GM23338 (cell line): Measurements from ENCODE around the gene PCSK5. TPM values are rescaled to one million over a fixed set of nuclear protein-coding genes. Genes with fewer than 3 reads are reported as not detected.

Experiments used
- ATAC-seq: fragments of 200-7000 bp; cut with Tn5 transposase; 3 replicates; pipeline ENCODE4 v1.9.1; 2020
- DNase-seq: peaks from one replicate; pipeline ENCODE4 v3.0.0-alpha.2; 2015; ENCODE audit warnings: low spot score
- H2AFZ ChIP-seq: fragments of 200-600 bp; sonication (generic); 2 replicates; pipeline ENCODE4 v1.8.0; 2016; ENCODE audit warnings: antibody characterized with exemption, mild to moderate bottlenecking, moderate library complexity
- H3F3A ChIP-seq: fragments of 200-600 bp; sonication (generic); replicated peaks from 2 replicates; pipeline ENCODE4 v1.8.0; 2017; ENCODE audit warnings: antibody characterized with exemption, mixed run types, low read depth
- H3K27ac ChIP-seq: fragments of 200-600 bp; sonication (generic); 2 replicates; pipeline ENCODE4 v1.6.1; 2016; ENCODE audit warnings: low read depth
- H3K27me3 ChIP-seq: fragments of 200-600 bp; sonication (generic); 2 replicates; pipeline ENCODE4 v1.8.0; 2016; ENCODE audit warnings: mild to moderate bottlenecking, mixed run types, moderate library complexity; ENCODE audit not compliant: insufficient read depth
- H3K36me3 ChIP-seq: fragments of 200-600 bp; sonication (generic); 2 replicates; pipeline ENCODE4 v1.8.0; 2016; ENCODE audit warnings: mild to moderate bottlenecking; ENCODE audit not compliant: insufficient read depth
- H3K4me1 ChIP-seq: fragments of 200-600 bp; sonication (generic); 2 replicates; pipeline ENCODE4 v1.8.0; 2016; ENCODE audit warnings: mild to moderate bottlenecking, moderate library complexity; ENCODE audit not compliant: insufficient read depth
- H3K4me2 ChIP-seq: fragments of 200-600 bp; sonication (generic); 2 replicates; pipeline ENCODE4 v1.7.1; 2017; ENCODE audit warnings: mixed run types
- H3K4me3 ChIP-seq: fragments of 200-600 bp; sonication (generic); 2 replicates; pipeline ENCODE4 v1.6.1; 2016; ENCODE audit warnings: mixed run types
- H3K79me2 ChIP-seq: fragments of 200-600 bp; sonication (generic); replicated peaks from 2 replicates; pipeline ENCODE4 v1.8.0; 2017; ENCODE audit warnings: mild to moderate bottlenecking; ENCODE audit not compliant: insufficient read depth
- H3K9me2 ChIP-seq: fragments of 200-600 bp; sonication (generic); 2 replicates; pipeline ENCODE4 v1.8.0; 2017; ENCODE audit not compliant: insufficient read depth
- H4K20me1 ChIP-seq: fragments of 200-600 bp; sonication (generic); replicated peaks from 2 replicates; pipeline ENCODE4 v1.8.0; 2017; ENCODE audit warnings: mild to moderate bottlenecking; ENCODE audit not compliant: insufficient read depth
- H3K27ac Mint-ChIP-seq: 2 replicates; pipeline ENCODE4 v1.8.0; 2020; ENCODE audit warnings: inconsistent platforms, mild to moderate bottlenecking, moderate library complexity, mixed read lengths
- H3K27me3 Mint-ChIP-seq: 3 replicates; pipeline ENCODE4 v1.8.0; 2022; ENCODE audit warnings: low read depth, mild to moderate bottlenecking, moderate library complexity, mixed read lengths, inconsistent platforms; ENCODE audit not compliant: insufficient read depth, poor library complexity
- H3K36me3 Mint-ChIP-seq: 3 replicates; pipeline ENCODE4 v1.8.0; 2021; ENCODE audit warnings: low read depth, mild to moderate bottlenecking, inconsistent platforms, moderate library complexity, mixed read lengths
- H3K4me1 Mint-ChIP-seq: 3 replicates; pipeline ENCODE4 v1.8.0; 2020; ENCODE audit warnings: mild to moderate bottlenecking, inconsistent platforms, mixed read lengths
- H3K4me3 Mint-ChIP-seq: 3 replicates; pipeline ENCODE4 v1.8.0; 2021; ENCODE audit warnings: moderate library complexity, mild to moderate bottlenecking, inconsistent platforms, mixed read lengths
- H3K9me3 Mint-ChIP-seq: 3 replicates; pipeline ENCODE4 v1.8.0; 2020; ENCODE audit warnings: moderate library complexity, mild to moderate bottlenecking, inconsistent platforms, mixed read lengths
- CREB1 ChIP-seq: fragments of 250-450 bp; sonication (Bioruptor Pico); IDR thresholded peaks from 2 replicates; pipeline ENCODE4 v1.5.0; 2020; ENCODE audit warnings: low read depth, mild to moderate bottlenecking, moderate library complexity
- CTCF ChIP-seq, 2 experiments: fragments of 200-600 bp in 1 of 2; sonication (generic) in 1 of 2; conservative IDR thresholded peaks; 2 replicates each; pipeline versions ENCODE4 v1.5.1 to v1.6.1; 2016 to 2017; ENCODE audit warnings: antibody characterized with exemption in 2 of 2, low read depth in 2 of 2, mild to moderate bottlenecking in 2 of 2, moderate library complexity in 1 of 2
- ETS1 ChIP-seq: IDR thresholded peaks from 2 replicates; pipeline ENCODE4 v1.6.1; 2016; ENCODE audit warnings: antibody characterized with exemption
- EZH2 ChIP-seq: fragments of 200-600 bp; sonication (generic); IDR thresholded peaks from one replicate; pipeline ENCODE4 v1.8.0; 2017; ENCODE audit warnings: antibody characterized with exemption, mild to moderate bottlenecking, low read depth; ENCODE audit not compliant: unreplicated experiment
- EZH2phosphoT487 ChIP-seq: fragments of 200-600 bp; sonication (generic); IDR thresholded peaks from one replicate; pipeline ENCODE4 v1.8.1; 2018; ENCODE audit warnings: antibody characterized with exemption; ENCODE audit not compliant: unreplicated experiment
- JUNB ChIP-seq: IDR thresholded peaks from one replicate; pipeline ENCODE4 v1.6.1; 2016; ENCODE audit warnings: antibody characterized with exemption; ENCODE audit not compliant: unreplicated experiment
- NANOG ChIP-seq: IDR thresholded peaks from 2 replicates; pipeline ENCODE4 v1.6.1; 2016; ENCODE audit warnings: antibody characterized with exemption, borderline replicate concordance
- POLR2AphosphoS5 ChIP-seq: IDR thresholded peaks from 2 replicates; pipeline ENCODE4 v1.6.1; 2016; ENCODE audit warnings: antibody characterized with exemption, low read depth
- ZNF114 ChIP-seq: fragments of 250-450 bp; sonication (Bioruptor Pico); IDR thresholded peaks from 2 replicates; pipeline ENCODE4 v1.5.0; 2020; ENCODE audit warnings: mild to moderate bottlenecking, moderate library complexity
- ZNF331 ChIP-seq: fragments of 250-450 bp; sonication (Bioruptor Pico); IDR thresholded peaks from 2 replicates; pipeline ENCODE4 v1.5.0; 2020; ENCODE audit warnings: low read depth, mild to moderate bottlenecking, moderate library complexity
- polyA plus RNA-seq: library from polyadenylated mRNA; unstranded; fragments of >200 nt; fragmentation: Nextera tagmentation; extraction: Ambion mirVana; gene quantifications from 2 replicates; pipeline ENCODE4 v1.2.1, GENCODE V29; 2016
- total RNA-seq: library from RNA; depleted of rRNA; stranded (reverse); fragments of >200 nt; shearing (Covaris generic); gene quantifications from 2 replicates; pipeline ENCODE4 v1.2.3, GENCODE V29; 2014

PCSK5 gene
- total and polyA plus RNA-seq, 2 experiments from 2014 or later: 12.3 to 34.8 TPM

GRCh38 chr9:76400534-76401096 is 510.1 kb downstream of the PCSK5 start:
- Histone ChIP-seq H3K9me2 (no peaks in the 10 kb centered on the region), H3K36me3 (no peaks in the 10 kb centered on the region), H3K4me1 (no peaks in the 10 kb centered on the region), H3K4me2 (no peak overlapping the region), H2AFZ (no peak overlapping the region), H3K27me3 (no peaks in the 10 kb centered on the region), H3K27ac (no peak overlapping the region), H3F3A (no peaks in the 10 kb centered on the region), H3K4me3 (no peak overlapping the region), H4K20me1 (no peaks in the 10 kb centered on the region), H3K79me2 (no peaks in the 10 kb centered on the region)
- DNase-seq (no peak), ATAC-seq (no peak)
- Mint-ChIP-seq H3K9me3 (no peaks in the 10 kb centered on the region), H3K4me3 (no peak overlapping the region), H3K27me3 (no peaks in the 10 kb centered on the region), H3K36me3 (no peaks in the 10 kb centered on the region), H3K4me1 (no peaks in the 10 kb centered on the region), H3K27ac (no peak overlapping the region)
- TF ChIP-seq POLR2AphosphoS5: no peak

GRCh38 chr9:76401176-76401575 is 510.7 kb downstream of the PCSK5 start:
- ATAC-seq (no peak), DNase-seq (no peak)
- no peaks in the 10 kb centered on the region for H3K4me1 Mint-ChIP-seq
- Histone ChIP-seq H3K79me2 (no peaks in the 10 kb centered on the region), H4K20me1 (no peaks in the 10 kb centered on the region), H3K4me1 (no peaks in the 10 kb centered on the region), H3F3A (no peaks in the 10 kb centered on the region), H3K9me2 (no peaks in the 10 kb centered on the region), H3K36me3 (no peaks in the 10 kb centered on the region), H3K27me3 (no peaks in the 10 kb centered on the region), H3K4me2 (no peak overlapping the region), H3K27ac (no peak overlapping the region), H2AFZ (no peak overlapping the region), H3K4me3 (no peak overlapping the region)
- no peaks in the 10 kb centered on the region for H3K27me3 Mint-ChIP-seq
- H3K9me3 Mint-ChIP-seq: no peaks in the 10 kb centered on the region
- no peak overlapping the region for H3K4me3 Mint-ChIP-seq
- TF ChIP-seq CTCF (conservative IDR thresholded peaks at IDR 0.05; ENCODE audit: low read depth in 2 of 2) (no peak), CREB1 (CRISPR knock-in tag) (no peak), ZNF114 (CRISPR knock-in tag) (no peak), ZNF331 (no peak), EZH2phosphoT487 (no peak), EZH2 (no peak)
- H3K36me3 Mint-ChIP-seq: no peaks in the 10 kb centered on the region
- no peak overlapping the region for H3K27ac Mint-ChIP-seq

- H3K27me3 Mint-ChIP-seq: peaks cover 1% of the 10 kb centered on the region
- H3K9me2 ChIP-seq: no peaks in the 10 kb centered on the region
- TF ChIP-seq ETS1: no peak
- TF ChIP-seq ZNF331: no peak
- TF ChIP-seq POLR2AphosphoS5: no peak
- no peak for TF ChIP-seq ZNF114 (CRISPR knock-in tag)
- TF ChIP-seq EZH2: no peak
- TF ChIP-seq JUNB: no peak
- no peak for TF ChIP-seq CREB1 (CRISPR knock-in tag)
- TF ChIP-seq NANOG: no peak
- TF ChIP-seq CTCF (conservative IDR thresholded peaks at IDR 0.05; ENCODE audit: low read depth in 2 of 2): no peak
These were observed 511.3 kb downstream of the PCSK5 start for GRCh38 chr9:76401580-76402354.

More at GRCh38 chr9:76401580-76402354, 511.3 kb downstream of the PCSK5 start:
- no peaks in the 10 kb centered on the region for H3K27me3 ChIP-seq
- no peak overlapping the region for H3K4me3 Mint-ChIP-seq
- H3K27ac Mint-ChIP-seq: no peak overlapping the region
- no peaks in the 10 kb centered on the region for H4K20me1 ChIP-seq
- no peaks in the 10 kb centered on the region for H3K79me2 ChIP-seq
- ATAC-seq (0 out of 3 replicates have a peak, but pooled peaks have one; percentile 29), DNase-seq (no peak)
- H3K4me3 ChIP-seq: no peak overlapping the region
- no peaks in the 10 kb centered on the region for H3F3A ChIP-seq
- no peak overlapping the region for H2AFZ ChIP-seq
- no peaks in the 10 kb centered on the region for H3K9me3 Mint-ChIP-seq
- H3K27ac ChIP-seq: no peak overlapping the region
- H3K4me1 ChIP-seq: no peaks in the 10 kb centered on the region
- no peaks in the 10 kb centered on the region for H3K36me3 Mint-ChIP-seq
- H3K36me3 ChIP-seq: no peaks in the 10 kb centered on the region
- H3K4me1 Mint-ChIP-seq: no peaks in the 10 kb centered on the region
- no peak overlapping the region for H3K4me2 ChIP-seq
